Endodermal cell (in vitro differentiated cells): ENCODE measurements around the gene NDEL1. TPM values are rescaled to one million over a fixed set of nuclear protein-coding genes. Genes with fewer than 3 reads are reported as not detected.

Source experiments
- DNase-seq: peaks from one replicate; pipeline ENCODE4 v3.0.0-alpha.2; 2017
- H3K27ac ChIP-seq: 2 replicates; pipeline ENCODE4 v1.5.1; 2013; ENCODE audit warnings: mild to moderate bottlenecking, low read depth, low read length, moderate library complexity
- H3K27me3 ChIP-seq: 2 replicates; pipeline ENCODE4 v1.6.1; 2013; ENCODE audit warnings: mild to moderate bottlenecking, low read length, moderate library complexity; ENCODE audit not compliant: insufficient read depth, control insufficient read depth, poor library complexity, severe bottlenecking
- H3K36me3 ChIP-seq: 2 replicates; pipeline ENCODE4 v1.7.0; 2013; ENCODE audit warnings: mild to moderate bottlenecking, low read length, moderate library complexity; ENCODE audit not compliant: control insufficient read depth, insufficient read depth
- H3K4me1 ChIP-seq: one replicate; pipeline ENCODE4 v1.7.0; 2013; ENCODE audit warnings: low read length; ENCODE audit not compliant: control insufficient read depth, insufficient read depth
- H3K4me3 ChIP-seq: 2 replicates; pipeline ENCODE4 v1.5.1; 2013; ENCODE audit warnings: mild to moderate bottlenecking, low read length, moderate library complexity
- H3K9ac ChIP-seq: 2 replicates; pipeline ENCODE4 v1.6.1; 2013; ENCODE audit warnings: mild to moderate bottlenecking, low read length, moderate library complexity; ENCODE audit not compliant: poor library complexity, severe bottlenecking; ENCODE audit errors: extremely low read depth
- H3K9me3 ChIP-seq: 2 replicates; pipeline ENCODE4 v1.6.1; 2013; ENCODE audit warnings: mild to moderate bottlenecking, low read length, moderate library complexity; ENCODE audit not compliant: control insufficient read depth
- H3K27ac Mint-ChIP-seq: 2 replicates; pipeline ENCODE4 v1.8.0; 2020; ENCODE audit warnings: mixed read lengths
- H3K27me3 Mint-ChIP-seq: 2 replicates; pipeline ENCODE4 v1.8.0; 2021; ENCODE audit warnings: mild to moderate bottlenecking, mixed read lengths; ENCODE audit not compliant: insufficient read depth
- H3K36me3 Mint-ChIP-seq: 2 replicates; pipeline ENCODE4 v1.8.0; 2020; ENCODE audit warnings: low read depth, mixed read lengths
- H3K4me1 Mint-ChIP-seq: 2 replicates; pipeline ENCODE4 v1.8.0; 2020; ENCODE audit warnings: mixed read lengths
- H3K4me3 Mint-ChIP-seq: 2 replicates; pipeline ENCODE4 v1.8.0; 2020; ENCODE audit warnings: mild to moderate bottlenecking, moderate library complexity, mixed read lengths
- H3K9me3 Mint-ChIP-seq: 2 replicates; pipeline ENCODE4 v1.8.0; 2020; ENCODE audit warnings: mild to moderate bottlenecking, mixed read lengths
- WGBS, 2 experiments: methylation state at CpG; one replicate each; pipeline versions ENCODE4 v1.1.5 to v1.1.7; 2013; ENCODE audit warnings: missing lambda C conversion rate in 2 of 2, mixed read lengths in 1 of 2; ENCODE audit not compliant: insufficient coverage in 1 of 2, insufficient read length in 1 of 2; 5-methylcytosine and 5-hydroxymethylcytosine counted together
- total RNA-seq, 2 donors: library from RNA; stranded (reverse); fragmentation: NEBNext Ultra II Directional in 1 of 2; extraction: Animal tissue kit (Norgen Biotek cat#: 25700) in 1 of 2; gene quantifications; 2 replicates in 1 of 2; 3 replicates in 1 of 2; pipeline ENCODE4 v1.2.1, GENCODE V29; 2021
- TF ChIP-seq, protein P1 (sequence below): fragments of 200-600 bp; sonication (generic); conservative IDR thresholded peaks from 2 replicates; pipeline ENCODE4 v1.5.0; 2021; ENCODE audit warnings: antibody characterized with exemption, mild to moderate bottlenecking

The NDEL1 gene
- total RNA-seq, 2 donors from 2014 or later = 60.4 to 61.2 TPM

DNA sequence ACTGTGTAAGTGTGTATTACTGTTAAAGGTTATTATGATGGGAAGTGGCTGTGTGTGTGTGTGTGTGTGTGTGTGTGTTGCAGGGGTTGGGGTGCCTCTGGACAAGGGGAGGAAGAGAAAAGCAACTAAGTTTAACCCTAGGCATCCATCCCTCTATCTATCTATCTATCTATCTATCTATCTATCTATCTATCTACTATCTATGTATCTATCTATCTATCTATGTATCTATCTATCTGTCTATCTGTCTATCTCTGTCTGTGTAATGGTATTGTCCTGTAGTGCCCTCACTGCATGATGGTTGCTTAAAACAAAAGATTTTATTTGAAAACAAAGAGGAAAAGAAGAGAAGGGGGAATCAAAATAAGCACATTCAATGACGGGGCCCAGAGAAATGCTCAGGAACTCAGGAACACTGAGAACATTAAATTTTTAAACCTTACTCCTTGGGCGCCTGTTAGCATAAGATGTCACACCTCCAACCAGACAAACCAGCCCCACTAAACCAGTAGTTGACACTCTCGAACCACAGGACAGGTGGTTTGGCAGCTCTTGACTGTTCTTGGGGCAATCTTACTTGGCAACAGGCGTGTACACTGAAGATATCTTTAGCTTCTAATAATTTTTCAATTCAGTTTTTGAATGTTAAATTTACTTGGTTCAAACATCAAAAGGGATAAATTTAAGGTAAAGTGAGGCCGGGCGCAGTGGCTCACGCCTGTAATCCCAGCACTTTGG lies 47.6 kb upstream of the NDEL1 start:
- Histone ChIP-seq H3K4me3 (no peak overlapping the region), H3K9me3 (no peaks in the 10 kb centered on the region), H3K4me1 (peaks cover 5% of the 10 kb centered on the region), H3K36me3 (no peaks in the 10 kb centered on the region), H3K27ac (no peak overlapping the region), H3K27me3 (no peaks in the 10 kb centered on the region), H3K9ac (no peak overlapping the region)
- Mint-ChIP-seq H3K4me3 (no peak overlapping the region), H3K4me1 (peaks cover 28% of the 10 kb centered on the region), H3K27ac (no peak overlapping the region), H3K27me3 (no peaks in the 10 kb centered on the region), H3K9me3 (no peaks in the 10 kb centered on the region), H3K36me3 (no peaks in the 10 kb centered on the region)
- no peak for DNase-seq
- TF ChIP-seq, protein P1, sequence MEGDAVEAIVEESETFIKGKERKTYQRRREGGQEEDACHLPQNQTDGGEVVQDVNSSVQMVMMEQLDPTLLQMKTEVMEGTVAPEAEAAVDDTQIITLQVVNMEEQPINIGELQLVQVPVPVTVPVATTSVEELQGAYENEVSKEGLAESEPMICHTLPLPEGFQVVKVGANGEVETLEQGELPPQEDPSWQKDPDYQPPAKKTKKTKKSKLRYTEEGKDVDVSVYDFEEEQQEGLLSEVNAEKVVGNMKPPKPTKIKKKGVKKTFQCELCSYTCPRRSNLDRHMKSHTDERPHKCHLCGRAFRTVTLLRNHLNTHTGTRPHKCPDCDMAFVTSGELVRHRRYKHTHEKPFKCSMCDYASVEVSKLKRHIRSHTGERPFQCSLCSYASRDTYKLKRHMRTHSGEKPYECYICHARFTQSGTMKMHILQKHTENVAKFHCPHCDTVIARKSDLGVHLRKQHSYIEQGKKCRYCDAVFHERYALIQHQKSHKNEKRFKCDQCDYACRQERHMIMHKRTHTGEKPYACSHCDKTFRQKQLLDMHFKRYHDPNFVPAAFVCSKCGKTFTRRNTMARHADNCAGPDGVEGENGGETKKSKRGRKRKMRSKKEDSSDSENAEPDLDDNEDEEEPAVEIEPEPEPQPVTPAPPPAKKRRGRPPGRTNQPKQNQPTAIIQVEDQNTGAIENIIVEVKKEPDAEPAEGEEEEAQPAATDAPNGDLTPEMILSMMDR = no peak
- WGBS, 2 experiments = 91 to 98% methylated on average over 6 to 7 of the region's 7 CpGs

DNA sequence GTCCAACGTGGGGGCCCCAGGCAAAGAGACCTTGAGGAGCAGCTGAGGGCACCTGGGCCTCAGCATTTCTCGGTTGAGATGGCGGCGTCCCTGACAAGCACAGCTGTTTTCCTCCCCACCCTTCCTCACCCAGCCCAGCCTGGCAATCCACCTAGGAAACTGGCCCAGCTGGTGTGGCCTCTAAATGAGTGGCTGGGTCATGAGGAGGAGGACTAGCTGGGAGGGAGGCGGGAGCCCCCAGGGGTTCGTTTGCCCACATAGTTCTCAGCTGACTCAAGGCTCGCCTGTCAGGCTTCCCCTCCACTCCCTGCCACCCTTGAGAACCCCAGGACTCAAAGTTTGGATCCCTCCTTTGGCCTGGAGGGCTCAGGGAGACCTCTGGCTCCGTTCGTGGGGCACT lies 44.0 kb upstream of the NDEL1 start:
- H3K36me3 ChIP-seq = no peaks in the 10 kb centered on the region
- Mint-ChIP-seq H3K9me3 (no peaks in the 10 kb centered on the region), H3K27ac (no peak overlapping the region), H3K27me3 (peaks cover 8% of the 10 kb centered on the region), H3K4me3 (no peak overlapping the region), H3K4me1 (peaks cover 14% of the 10 kb centered on the region), H3K36me3 (no peaks in the 10 kb centered on the region)
- no peak overlapping the region for H3K9ac ChIP-seq
- TF ChIP-seq, protein P1 = no peak
- no peak overlapping the region for H3K4me3 ChIP-seq
- H3K9me3 ChIP-seq = no peaks in the 10 kb centered on the region
- peaks cover 11% of the 10 kb centered on the region for H3K27me3 ChIP-seq
- 74% methylated on average over 3 to 9 of the region's 9 CpGs for WGBS, 2 experiments
- peak; percentile 82 for DNase-seq
- no peaks in the 10 kb centered on the region for H3K4me1 ChIP-seq
- no peak overlapping the region for H3K27ac ChIP-seq

DNA sequence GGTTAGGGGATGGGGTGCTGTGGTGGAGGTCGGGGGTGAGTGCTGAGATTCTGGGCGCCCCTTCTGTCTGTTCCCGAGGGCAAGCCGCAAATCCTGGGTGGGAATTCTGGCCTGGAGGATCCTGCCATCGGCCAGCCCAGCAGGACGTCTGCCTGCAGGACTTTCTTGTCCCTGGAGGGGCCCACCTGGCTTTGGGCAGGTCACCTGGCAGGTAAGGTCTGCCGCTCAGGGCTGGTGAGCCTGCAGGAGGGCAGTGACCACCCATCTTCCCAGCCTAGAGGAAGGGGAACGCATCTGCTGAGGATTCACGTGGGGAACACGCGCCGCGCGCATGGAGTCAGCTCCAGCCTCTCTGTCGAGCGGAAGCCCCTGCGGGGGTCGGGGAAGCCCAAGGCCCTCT lies 43.4 kb upstream of the NDEL1 start:
- H3K36me3 ChIP-seq = no peaks in the 10 kb centered on the region
- Mint-ChIP-seq H3K4me1 (peaks cover 11% of the 10 kb centered on the region), H3K27me3 (peaks cover 12% of the 10 kb centered on the region), H3K9me3 (no peaks in the 10 kb centered on the region), H3K4me3 (no peak overlapping the region), H3K36me3 (no peaks in the 10 kb centered on the region), H3K27ac (no peak overlapping the region)
- peaks cover 3% of the 10 kb centered on the region for H3K4me1 ChIP-seq
- DNase-seq = peak; percentile 72
- peaks cover 13% of the 10 kb centered on the region for H3K27me3 ChIP-seq
- no peaks in the 10 kb centered on the region for H3K9me3 ChIP-seq
- H3K27ac ChIP-seq = no peak overlapping the region
- TF ChIP-seq, protein P1 = no peak
- WGBS, 2 experiments = 86 to 90% methylated on average over 7 to 18 of the region's 18 CpGs
- H3K9ac ChIP-seq = no peak overlapping the region
- H3K4me3 ChIP-seq = no peak overlapping the region
